ENCODE measurements around the gene MAL. TPM values are rescaled to one million over a fixed set of nuclear protein-coding genes. Genes with fewer than 3 reads are reported as not detected.

MAL gene
- total and polyA plus RNA-seq, 11 donors = 0.97 to 12.7 (median 3.5) TPM

- Histone ChIP-seq H3K27me3 (peaks cover 0 to 42% (median 14%) of the 10 kb centered on the region in 9 donors), H3K27ac (no peak overlapping the region), H3K4me3 (peak overlapping the region in 7 of 12 donors; percentile 10 to 31 (median 13)), H3K36me3 (no peaks in the 10 kb centered on the region), H3K4me1 (peaks cover 0 to 8% (median 0%) of the 10 kb centered on the region in 12 donors), H3K9me3 (no peaks in the 10 kb centered on the region)
- 19 to 34% (median 29%) methylated on average over 30 to 54 of the region's 54 CpGs for WGBS, 4 donors
- peak in 1 of 4 donors; percentile 29 for ATAC-seq
- intact Hi-C loops (cut with DNase I) = no loop called here
- DNase-seq = no peak
- TF ChIP-seq CTCF (IDR thresholded peaks at IDR 0.05) (no peak), POLR2A (IDR thresholded peaks at IDR 0.05) (no peak)
Observed at GRCh38 chr2:94997981-94998930, 27.3 kb upstream of the MAL start.

- Histone ChIP-seq H3K27me3 (peaks cover 0 to 42% (median 14%) of the 10 kb centered on the region in 9 donors), H3K4me1 (peaks cover 0 to 8% (median 0%) of the 10 kb centered on the region in 12 donors), H3K4me3 (no peak overlapping the region), H3K9me3 (no peaks in the 10 kb centered on the region), H3K27ac (no peak overlapping the region), H3K36me3 (no peaks in the 10 kb centered on the region)
- DNase-seq (no peak), ATAC-seq (no peak)
- intact Hi-C loops (cut with DNase I) = no loop called here
- TF ChIP-seq CTCF (IDR thresholded peaks at IDR 0.05) (no peak), POLR2A (IDR thresholded peaks at IDR 0.05) (no peak)
- 90 to 100% (median 91%) methylated on average over 6 to 7 of the region's 7 CpGs for WGBS, 4 donors
Observed at GRCh38 chr2:94999431-94999883, 26.1 kb upstream of the MAL start.

- Histone ChIP-seq H3K36me3 (no peaks in the 10 kb centered on the region), H3K4me3 (no peak overlapping the region), H3K27me3 (peaks cover 0 to 42% (median 14%) of the 10 kb centered on the region in 9 donors), H3K9me3 (no peaks in the 10 kb centered on the region), H3K27ac (no peak overlapping the region), H3K4me1 (peaks cover 0 to 8% (median 0%) of the 10 kb centered on the region in 12 donors)
- DNase-seq (no peak), ATAC-seq (no peak)
- TF ChIP-seq CTCF (IDR thresholded peaks at IDR 0.05) = no peak
- TF ChIP-seq POLR2A (IDR thresholded peaks at IDR 0.05) = no peak
- WGBS, 4 donors = 62 to 77% (median 70%) methylated on average over 5 of the region's 5 CpGs
- intact Hi-C loops (cut with DNase I) = no loop called here
Observed at GRCh38 chr2:95001051-95001562, 24.4 kb upstream of the MAL start.

- no peak for DNase-seq
- no peaks in the 10 kb centered on the region for H3K9me3 ChIP-seq
- TF ChIP-seq POLR2A (IDR thresholded peaks at IDR 0.05) (no peak), CTCF (IDR thresholded peaks at IDR 0.05) (no peak)
- no peaks in the 10 kb centered on the region for H3K36me3 ChIP-seq
- H3K4me3 ChIP-seq = no peak overlapping the region
- WGBS, 4 donors = 95 to 96% (median 95%) methylated on average over 2 of the region's 2 CpGs
- no peak overlapping the region for H3K27ac ChIP-seq
- H3K27me3 ChIP-seq = peaks cover 0 to 37% (median 14%) of the 10 kb centered on the region in 9 donors
- peaks cover 0 to 8% (median 0%) of the 10 kb centered on the region in 12 donors for H3K4me1 ChIP-seq
- intact Hi-C loops (cut with DNase I) = no loop called here
- no peak for ATAC-seq
Observed at GRCh38 chr2:95001701-95002100, 23.8 kb upstream of the MAL start.

Data from heart left ventricle (tissue), 16 donors.